Epithelial cell of proximal tubule (primary cell): ENCODE measurements around the gene TXNDC2. TPM values are rescaled to one million over a fixed set of nuclear protein-coding genes. Genes with fewer than 3 reads are reported as not detected.
"Not testable (repeated sequence)": the region's sequence is repeated elsewhere in the genome, so short reads cannot be mapped to it uniquely, and the experiment has no call there.

Experiments
- DNase-seq: peaks from one replicate; pipeline ENCODE4 v3.0.0-alpha.2; 2011; ENCODE audit warnings: low read depth
- H3K4me3 ChIP-seq: 2 replicates; pipeline ENCODE4 v1.5.1; 2011; ENCODE audit warnings: low read depth, mild to moderate bottlenecking, low read length
- CTCF ChIP-seq: conservative IDR thresholded peaks from 2 replicates; pipeline ENCODE4 v1.5.1; 2012; ENCODE audit warnings: low read depth, mild to moderate bottlenecking, low read length
- total RNA-seq: library from RNA; depleted of rRNA; stranded (reverse); fragments of >200 nt; gene quantifications from 2 replicates; pipeline ENCODE4 v1.2.3, GENCODE V29; 2015

Gene TXNDC2
- total RNA-seq, 1 donor from 2014 or later: not detected

- no peak overlapping the region for H3K4me3 ChIP-seq
- DNase-seq: no peak
- TF ChIP-seq CTCF: no peak
Observed at GRCh38 chr18:9894454-9895068, 8.8 kb downstream of the TXNDC2 start.

DNA sequence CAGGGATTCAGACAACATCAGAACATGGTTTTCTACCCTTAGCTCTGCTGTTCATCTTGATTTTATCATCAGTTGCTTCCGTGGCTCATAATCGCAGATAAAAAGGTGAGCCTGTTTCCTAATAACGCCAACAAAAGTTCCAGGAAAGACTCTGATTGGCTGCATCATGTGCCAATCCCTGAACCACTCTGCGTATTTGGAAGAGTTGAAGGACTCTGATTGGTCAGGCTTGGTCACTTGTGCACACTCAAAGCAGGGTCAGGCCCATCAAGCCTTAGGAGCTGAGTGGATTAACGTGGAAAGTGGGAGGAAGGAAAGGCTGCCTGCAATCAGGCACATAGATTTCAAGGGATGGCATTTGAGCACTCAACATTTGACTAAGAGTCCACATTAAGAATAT, 11.4 kb downstream of the TXNDC2 start:
- no peak for TF ChIP-seq CTCF
- H3K4me3 ChIP-seq: no peak overlapping the region
- no peak for DNase-seq

- not testable (repeated sequence) for DNase-seq, H3K4me3 ChIP-seq
Observed at GRCh38 chr18:9897787-9898291, 12.1 kb downstream of the TXNDC2 start.

GRCh38 chr18:9898792-9899549, 13.2 kb downstream of the TXNDC2 start:
- no peak overlapping the region for H3K4me3 ChIP-seq
- TF ChIP-seq CTCF: no peak
- DNase-seq: peak; percentile 69

DNA sequence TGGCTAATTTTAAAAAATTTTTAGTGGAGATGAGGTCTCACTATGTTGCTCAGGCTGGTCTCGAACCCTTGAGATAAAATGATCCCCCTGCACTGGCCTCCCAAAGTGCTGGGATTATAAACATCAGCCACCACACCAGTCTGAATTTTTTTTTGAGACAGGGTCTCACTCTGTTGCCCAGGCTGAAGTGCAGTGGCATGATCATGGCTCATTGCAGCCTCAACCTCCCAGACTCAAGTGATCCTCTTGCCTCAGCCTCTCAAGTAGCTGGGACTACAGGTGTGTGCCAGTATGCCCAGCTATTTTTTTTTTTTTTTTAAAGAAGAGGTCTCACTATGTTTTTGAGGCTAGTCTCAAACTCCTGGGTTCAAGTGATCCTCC, 13.8 kb downstream of the TXNDC2 start:
- DNase-seq, H3K4me3 ChIP-seq: not testable (repeated sequence)

GRCh38 chr18:9900699-9901098, 14.9 kb downstream of the TXNDC2 start:
- TF ChIP-seq CTCF: no peak
- DNase-seq: no peak
- H3K4me3 ChIP-seq: no peak overlapping the region

DNA sequence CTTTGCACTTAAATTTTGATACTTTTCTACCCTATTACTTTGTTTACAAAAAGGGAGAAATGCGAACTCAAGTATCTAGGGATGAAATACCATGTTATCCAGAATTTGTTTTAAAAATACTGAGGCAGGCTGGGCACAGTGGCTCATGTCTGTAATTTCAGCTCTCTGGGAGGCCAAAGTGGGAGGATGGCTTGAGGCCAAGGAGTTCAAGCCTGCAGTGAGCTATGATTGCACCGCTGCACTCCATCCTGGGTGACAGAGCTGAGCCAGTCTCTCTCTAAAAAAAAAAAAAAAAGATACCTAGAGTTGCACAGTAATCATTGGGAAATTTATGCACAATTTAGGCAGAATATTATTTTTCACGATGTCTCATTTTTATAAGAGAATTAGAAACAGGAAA, 15.6 kb downstream of the TXNDC2 start:
- no peak overlapping the region for H3K4me3 ChIP-seq
- TF ChIP-seq CTCF: no peak
- DNase-seq: no peak

DNA sequence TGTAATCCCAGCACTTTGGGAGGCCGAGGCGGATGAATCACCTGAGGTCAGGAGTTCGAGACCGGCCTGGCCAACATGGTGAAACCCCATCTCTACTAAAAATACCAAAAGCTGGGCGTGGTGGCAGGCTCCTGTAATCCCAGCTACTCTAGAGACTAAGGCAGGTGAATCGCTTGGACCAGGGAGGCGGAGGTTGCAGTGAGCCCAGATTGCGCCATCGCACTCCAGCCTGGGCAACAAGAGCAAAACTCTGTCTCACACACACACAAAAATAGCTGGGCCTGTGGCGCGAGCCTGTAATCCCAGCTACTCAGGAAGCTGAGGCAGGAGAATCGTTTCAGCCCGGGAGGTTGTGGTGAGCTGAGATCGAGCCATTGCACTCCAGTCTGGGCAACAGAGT, 16.5 kb downstream of the TXNDC2 start:
- not testable (repeated sequence) for DNase-seq, H3K4me3 ChIP-seq
